Measurements from ENCODE around the gene MARCHF5. TPM values are rescaled to one million over a fixed set of nuclear protein-coding genes. Genes with fewer than 3 reads are reported as not detected.

MARCHF5 gene
- total and polyA plus RNA-seq, 2 donors (not counting 3 experiments of a cell fraction or from before 2014, with no cell fraction given), result 23.4 to 48.0 TPM

DNA sequence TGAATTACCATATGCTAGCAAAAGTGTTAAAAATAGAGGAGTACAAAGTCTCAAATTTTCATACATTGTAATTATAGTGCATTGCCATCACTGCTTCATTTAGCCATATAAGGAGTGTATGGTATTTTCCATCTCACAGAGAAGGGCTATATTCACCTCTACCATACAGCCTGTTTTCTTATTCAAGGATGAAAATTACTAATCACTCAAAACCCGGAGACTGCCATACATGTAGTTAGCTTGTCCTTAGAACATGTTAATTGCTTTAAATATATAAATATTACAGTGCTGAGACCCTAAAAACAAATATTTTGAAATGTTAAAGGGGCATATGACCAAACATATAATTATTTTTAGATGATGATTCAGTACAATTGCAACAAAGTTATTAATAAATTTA, 49.5 kb upstream of the MARCHF5 start:
- BruUV-seq (replicated peaks), result no TSS peak
- peak overlapping the region; percentile 81 for H3K4me2 ChIP-seq (ENCODE audit: insufficient read depth, low read length)
- H3K36me3 ChIP-seq (ENCODE audit: control insufficient read depth in 2 of 2, extremely low read depth in 1 of 2, insufficient read depth in 2 of 2, low read length in 2 of 2), result no peaks in the 10 kb centered on the region
- H4K20me1 ChIP-seq (replicated peaks; ENCODE audit: control insufficient read depth, extremely low read depth, insufficient read depth, low read length), result no peaks in the 10 kb centered on the region
- H3K9me3 ChIP-seq (replicated peaks; ENCODE audit: control insufficient read depth, insufficient read depth, low read length), result no peaks in the 10 kb centered on the region
- POLR2A ChIA-PET, result no interaction called here
- peak overlapping the region in 1 of 3 experiments; percentile 89 for H3K4me3 ChIP-seq (replicated peaks in 1 of 3; ENCODE audit: insufficient read depth in 1 of 3, low read depth in 1 of 3, low read length in 3 of 3)
- CTCF ChIA-PET, result no interaction called here
- FAIRE-seq (no peak), DNase-seq (ENCODE audit: low read depth, low spot score) (no peak)
- TF ChIP-seq EZH2 (IDR thresholded peaks at IDR 0.05; ENCODE audit: borderline replicate concordance, low read depth, low read length, severe bottlenecking) (no peak), JUN (IDR thresholded peaks at IDR 0.05; ENCODE audit: borderline replicate concordance, insufficient read depth, insufficient read length, low read depth) (no peak), POLR2AphosphoS5 (IDR thresholded peaks at IDR 0.05; ENCODE audit: insufficient read depth, low read depth, low read length) (no peak), MYC (IDR thresholded peaks at IDR 0.05; ENCODE audit: low read depth, low read length) (no peak), GATA2 (IDR thresholded peaks at IDR 0.05; ENCODE audit: insufficient read depth, insufficient read length, low read depth, low read length) (no peak), POLR2A (IDR thresholded peaks at IDR 0.05; ENCODE audit: low read depth, low read length) (no peak), FOS (IDR thresholded peaks at IDR 0.05; ENCODE audit: borderline replicate concordance, insufficient read depth, low read length) (no peak)
- TF ChIP-seq, protein P1, sequence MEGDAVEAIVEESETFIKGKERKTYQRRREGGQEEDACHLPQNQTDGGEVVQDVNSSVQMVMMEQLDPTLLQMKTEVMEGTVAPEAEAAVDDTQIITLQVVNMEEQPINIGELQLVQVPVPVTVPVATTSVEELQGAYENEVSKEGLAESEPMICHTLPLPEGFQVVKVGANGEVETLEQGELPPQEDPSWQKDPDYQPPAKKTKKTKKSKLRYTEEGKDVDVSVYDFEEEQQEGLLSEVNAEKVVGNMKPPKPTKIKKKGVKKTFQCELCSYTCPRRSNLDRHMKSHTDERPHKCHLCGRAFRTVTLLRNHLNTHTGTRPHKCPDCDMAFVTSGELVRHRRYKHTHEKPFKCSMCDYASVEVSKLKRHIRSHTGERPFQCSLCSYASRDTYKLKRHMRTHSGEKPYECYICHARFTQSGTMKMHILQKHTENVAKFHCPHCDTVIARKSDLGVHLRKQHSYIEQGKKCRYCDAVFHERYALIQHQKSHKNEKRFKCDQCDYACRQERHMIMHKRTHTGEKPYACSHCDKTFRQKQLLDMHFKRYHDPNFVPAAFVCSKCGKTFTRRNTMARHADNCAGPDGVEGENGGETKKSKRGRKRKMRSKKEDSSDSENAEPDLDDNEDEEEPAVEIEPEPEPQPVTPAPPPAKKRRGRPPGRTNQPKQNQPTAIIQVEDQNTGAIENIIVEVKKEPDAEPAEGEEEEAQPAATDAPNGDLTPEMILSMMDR (IDR thresholded peaks at IDR 0.05; ENCODE audit: extremely low read depth in 1 of 2, insufficient read depth in 1 of 2, low read depth in 1 of 2, low read length in 2 of 2), result no peak
- TF ChIP-seq, protein P2, sequence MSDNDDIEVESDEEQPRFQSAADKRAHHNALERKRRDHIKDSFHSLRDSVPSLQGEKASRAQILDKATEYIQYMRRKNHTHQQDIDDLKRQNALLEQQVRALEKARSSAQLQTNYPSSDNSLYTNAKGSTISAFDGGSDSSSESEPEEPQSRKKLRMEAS (IDR thresholded peaks at IDR 0.05; ENCODE audit: insufficient read depth, insufficient read length), result no peak
- intact Hi-C loops (cut with micrococcal nuclease), result no loop called here
- no peak overlapping the region for H2AFZ ChIP-seq (ENCODE audit: low read depth, low read length)
- no peak overlapping the region for H3K9ac ChIP-seq (replicated peaks; ENCODE audit: extremely low read depth, insufficient read depth, low read length)
- no peaks in the 10 kb centered on the region for H3K79me2 ChIP-seq (ENCODE audit: control insufficient read depth, insufficient read depth, low read length)
- H3K27ac ChIP-seq (ENCODE audit: insufficient read depth, low read depth, low read length), result no peak overlapping the region
- peaks cover 10% of the 10 kb centered on the region for H3K4me1 ChIP-seq (ENCODE audit: control insufficient read depth, extremely low read depth, insufficient read depth, low read length)
- H3K27me3 ChIP-seq (ENCODE audit: control insufficient read depth in 2 of 2, insufficient read depth in 2 of 2, low read length in 2 of 2), result no peaks in the 10 kb centered on the region
- H3K9me1 ChIP-seq (replicated peaks; ENCODE audit: control insufficient read depth, extremely low read depth, insufficient read depth, low read length), result no peaks in the 10 kb centered on the region
- dilution Hi-C loops (cut with MboI; ENCODE audit: extremely low pct_ligation_motif_present, low sequenced_read_pairs), result no loop called here

Data from endothelial cell of umbilical vein (primary cell).